Epithelial cell of esophagus (primary cell): ENCODE data around the gene ARSJ.
A peak's percentile ranks its signal among the peaks of the same experiment; 100 is the strongest.

Experiments
- DNase-seq: peaks from one replicate; pipeline ENCODE4 v3.0.0; 2010; ENCODE audit warnings: low read depth
- H3K4me3 ChIP-seq: 2 replicates; pipeline ENCODE4 v1.5.1; 2011; ENCODE audit warnings: mild to moderate bottlenecking, low read length, control low read depth
- TF ChIP-seq, protein P1 (sequence below): IDR thresholded peaks from 2 replicates; pipeline ENCODE4 v1.5.1; 2011; ENCODE audit warnings: low read depth, mild to moderate bottlenecking, low read length, control low read depth, inconsistent platforms; ENCODE audit not compliant: insufficient read depth; ENCODE audit errors: missing control alignments

The ARSJ gene

DNA sequence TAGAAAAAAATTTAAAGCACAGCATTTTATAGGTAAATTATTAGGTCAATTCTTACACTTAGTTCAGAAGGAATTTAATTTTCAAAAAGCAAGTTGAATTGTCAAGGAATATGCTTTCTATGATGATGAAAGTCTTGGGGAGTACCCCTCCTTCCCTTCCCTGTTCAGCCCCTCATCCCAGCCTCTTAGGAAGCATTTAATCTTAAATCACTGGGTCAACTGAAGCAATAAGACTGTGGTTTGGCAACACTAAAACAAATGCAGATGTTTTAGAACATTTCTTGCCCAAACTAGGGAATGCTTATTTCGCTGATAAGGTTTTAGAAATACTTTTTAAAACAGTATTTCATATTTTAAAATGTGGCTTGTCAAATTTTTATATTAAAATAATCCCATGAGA lies 19.1 kb upstream of the ARSJ start:
- TF ChIP-seq, protein P1, sequence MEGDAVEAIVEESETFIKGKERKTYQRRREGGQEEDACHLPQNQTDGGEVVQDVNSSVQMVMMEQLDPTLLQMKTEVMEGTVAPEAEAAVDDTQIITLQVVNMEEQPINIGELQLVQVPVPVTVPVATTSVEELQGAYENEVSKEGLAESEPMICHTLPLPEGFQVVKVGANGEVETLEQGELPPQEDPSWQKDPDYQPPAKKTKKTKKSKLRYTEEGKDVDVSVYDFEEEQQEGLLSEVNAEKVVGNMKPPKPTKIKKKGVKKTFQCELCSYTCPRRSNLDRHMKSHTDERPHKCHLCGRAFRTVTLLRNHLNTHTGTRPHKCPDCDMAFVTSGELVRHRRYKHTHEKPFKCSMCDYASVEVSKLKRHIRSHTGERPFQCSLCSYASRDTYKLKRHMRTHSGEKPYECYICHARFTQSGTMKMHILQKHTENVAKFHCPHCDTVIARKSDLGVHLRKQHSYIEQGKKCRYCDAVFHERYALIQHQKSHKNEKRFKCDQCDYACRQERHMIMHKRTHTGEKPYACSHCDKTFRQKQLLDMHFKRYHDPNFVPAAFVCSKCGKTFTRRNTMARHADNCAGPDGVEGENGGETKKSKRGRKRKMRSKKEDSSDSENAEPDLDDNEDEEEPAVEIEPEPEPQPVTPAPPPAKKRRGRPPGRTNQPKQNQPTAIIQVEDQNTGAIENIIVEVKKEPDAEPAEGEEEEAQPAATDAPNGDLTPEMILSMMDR = no peak
- DNase-seq = no peak

DNA sequence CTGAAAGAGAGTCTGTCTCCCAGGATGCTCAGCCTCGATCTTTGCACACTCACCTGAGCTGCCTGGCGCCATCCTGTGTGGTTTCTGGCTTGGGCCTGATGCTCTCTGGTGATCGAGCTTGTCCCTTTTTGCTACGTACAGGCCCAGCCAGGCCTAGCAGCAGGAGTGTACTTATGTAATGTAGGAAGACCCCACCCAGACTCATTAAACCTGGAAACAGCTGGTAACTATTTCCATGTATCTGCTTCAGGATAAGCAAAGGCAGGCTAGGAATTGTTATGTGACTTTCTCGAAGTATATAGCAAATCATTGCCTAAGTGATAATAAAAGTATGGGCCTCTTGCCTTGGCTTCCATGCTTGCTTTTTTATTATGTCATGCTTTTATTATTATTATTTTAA lies 18.6 kb upstream of the ARSJ start:
- TF ChIP-seq, protein P1 = no peak
- DNase-seq = no peak
- no peak overlapping the region for H3K4me3 ChIP-seq

More for the DNA sequence above, 19.1 kb upstream of the ARSJ start:
- no peak overlapping the region for H3K4me3 ChIP-seq

- TF ChIP-seq, protein P1 = no peak
- peak; percentile 31 for DNase-seq
- no peak overlapping the region for H3K4me3 ChIP-seq
Measured at GRCh38 chr4:113997206-113997605, 17.8 kb upstream of the ARSJ start.

DNA sequence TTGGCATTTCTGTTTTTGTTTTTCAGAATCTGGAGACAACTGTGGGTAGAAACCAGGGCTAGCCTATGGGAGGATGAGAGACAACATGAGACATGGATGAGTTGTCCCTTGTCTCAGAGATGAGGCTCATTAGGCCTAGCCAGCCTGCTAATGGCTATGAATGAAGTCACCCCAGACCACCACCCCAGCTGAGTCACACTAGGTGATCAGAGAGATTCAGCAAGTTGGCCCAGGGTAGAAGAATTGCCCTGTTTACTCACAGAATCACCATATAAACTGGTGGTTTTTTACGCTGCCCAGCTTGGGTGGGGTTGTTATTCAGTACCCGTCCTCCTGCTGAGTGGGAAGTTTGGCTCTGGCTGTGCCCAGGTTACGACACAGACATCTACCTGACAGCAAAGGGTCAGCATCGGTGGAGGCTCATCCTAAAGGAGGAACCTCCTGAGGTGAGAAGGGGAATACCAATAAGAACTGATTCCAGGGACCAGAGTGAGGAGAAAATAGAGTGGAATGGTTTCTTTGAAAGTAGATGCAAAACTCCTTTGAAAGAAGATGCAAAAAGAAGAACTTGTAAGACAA lies 17.2 kb upstream of the ARSJ start:
- no peak overlapping the region for H3K4me3 ChIP-seq
- DNase-seq = peak; percentile 86
- TF ChIP-seq, protein P1 = no peak

- TF ChIP-seq, protein P1 = no peak
- H3K4me3 ChIP-seq = no peak overlapping the region
- DNase-seq = no peak
Measured at GRCh38 chr4:113993887-113994286, 14.4 kb upstream of the ARSJ start.

- DNase-seq = no peak
- H3K4me3 ChIP-seq = no peak overlapping the region
- TF ChIP-seq, protein P1 = no peak
Measured at GRCh38 chr4:113990886-113991285, 11.4 kb upstream of the ARSJ start.

DNA sequence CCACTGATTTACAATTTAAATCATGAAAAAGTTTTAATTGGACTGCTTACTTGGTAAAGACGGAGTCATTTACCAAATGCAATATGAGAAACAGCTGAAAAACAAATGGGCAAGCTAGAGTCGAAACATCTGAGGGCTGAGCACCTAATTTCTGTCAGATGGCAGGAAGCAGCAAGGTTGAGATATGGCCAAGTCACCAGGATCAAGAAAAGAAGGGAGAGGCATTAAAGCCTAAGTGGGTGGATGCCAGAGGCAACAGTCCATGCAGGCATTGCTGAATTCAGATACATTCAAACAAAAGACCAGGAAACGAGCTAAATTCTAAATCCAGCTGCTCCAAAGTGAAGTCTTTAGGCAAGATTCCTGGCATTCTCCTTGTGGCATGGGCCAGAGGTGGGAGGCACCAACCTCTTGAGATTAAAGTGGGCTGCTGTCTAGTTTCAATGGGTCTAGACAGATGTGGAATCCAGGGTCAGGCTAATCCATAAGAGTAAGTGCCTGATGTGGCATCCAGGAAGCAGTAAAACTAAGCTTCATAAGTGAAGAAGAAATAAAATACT lies 8.0 kb upstream of the ARSJ start:
- TF ChIP-seq, protein P1 = no peak
- no peak overlapping the region for H3K4me3 ChIP-seq
- no peak for DNase-seq
